T-helper 2 cell (primary cell): Measurements from ENCODE around the gene ERC2.

Source experiments
- DNase-seq, 5 experiments: peaks; one replicate each; pipeline versions ENCODE4 v3.0.0 to v3.0.0-alpha.2; 2012 to 2022

The ERC2 gene

GRCh38 chr3:55654123-55654760 lies 814.0 kb downstream of the ERC2 start:
- peak in 1 of 5 experiments; percentile 64 for DNase-seq

DNA sequence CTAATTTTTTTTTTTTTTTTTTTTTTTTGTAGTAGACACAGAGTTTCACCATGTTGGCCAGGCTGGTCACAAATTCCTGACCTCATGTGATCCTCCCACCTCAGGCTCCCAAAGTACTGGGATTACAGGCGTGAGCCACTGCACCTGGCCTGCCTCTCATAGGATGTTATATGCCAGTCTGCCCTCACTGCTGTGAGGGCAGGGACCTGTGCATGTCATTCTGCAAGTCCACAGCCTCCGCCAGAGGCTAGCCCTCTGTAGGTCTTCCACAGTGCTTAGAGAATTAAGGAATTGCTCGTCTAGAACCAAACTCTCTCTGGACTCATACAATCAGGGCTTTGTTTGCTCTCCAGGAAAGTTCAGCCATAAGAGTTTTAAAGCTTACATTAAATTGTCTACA lies 817.3 kb downstream of the ERC2 start:
- no peak for DNase-seq

GRCh38 chr3:55650011-55650410 lies 818.3 kb downstream of the ERC2 start:
- no peak for DNase-seq

- no peak for DNase-seq
Measured at GRCh38 chr3:55649554-55649953, 818.7 kb downstream of the ERC2 start.

GRCh38 chr3:55648591-55649318 lies 819.5 kb downstream of the ERC2 start:
- no peak for DNase-seq

DNA sequence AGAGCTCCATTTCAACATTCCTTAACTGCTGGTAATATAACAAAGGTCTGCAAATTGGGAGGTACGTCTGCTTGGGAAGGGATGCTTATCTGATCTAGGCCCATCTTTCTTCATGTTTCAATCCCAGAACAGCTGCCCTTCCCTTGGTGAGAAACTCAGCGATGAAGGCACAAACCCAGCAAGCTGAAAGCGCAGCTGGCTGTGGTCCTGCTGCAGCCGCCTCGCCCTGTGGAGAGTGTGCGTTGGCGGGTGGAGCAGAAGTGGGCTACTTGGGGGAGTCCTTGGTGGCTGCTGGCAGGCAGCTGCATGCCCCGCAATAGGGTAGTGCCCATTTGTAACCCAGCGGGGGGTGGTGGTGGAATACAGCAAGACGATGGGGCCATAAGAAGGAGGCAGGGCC lies 820.6 kb downstream of the ERC2 start:
- no peak for DNase-seq

- DNase-seq: no peak
Measured at GRCh38 chr3:55647063-55647462, 821.2 kb downstream of the ERC2 start.

- no peak for DNase-seq
Measured at GRCh38 chr3:55646121-55646520, 822.1 kb downstream of the ERC2 start.

DNA sequence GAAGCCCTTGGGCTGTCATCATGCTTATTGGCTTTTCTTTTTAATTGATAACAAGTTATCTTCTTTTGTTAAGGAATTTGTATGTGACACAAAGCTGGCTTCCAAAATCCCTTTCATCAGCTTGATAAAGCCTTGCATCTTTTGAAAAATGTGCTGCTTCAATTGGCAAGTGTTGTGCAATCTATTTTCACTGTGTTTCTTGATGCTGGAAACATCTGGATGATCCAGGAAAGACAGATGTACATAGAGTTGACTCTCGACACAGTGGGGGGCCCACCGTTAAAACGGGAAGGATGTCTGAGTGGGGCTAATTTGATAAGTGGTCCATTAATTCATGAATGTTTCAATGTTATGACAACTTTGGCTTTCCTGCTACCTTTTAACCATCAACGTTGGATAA lies 822.8 kb downstream of the ERC2 start:
- no peak for DNase-seq

GRCh38 chr3:55643283-55643682 lies 825.0 kb downstream of the ERC2 start:
- no peak for DNase-seq

- no peak for DNase-seq
Measured at GRCh38 chr3:55641964-55642363, 826.3 kb downstream of the ERC2 start.

- peak in 1 of 5 experiments; percentile 11 for DNase-seq
Measured at GRCh38 chr3:55639896-55640765, 828.1 kb downstream of the ERC2 start.

- DNase-seq: no peak
Measured at GRCh38 chr3:55639143-55639542, 829.1 kb downstream of the ERC2 start.

DNA sequence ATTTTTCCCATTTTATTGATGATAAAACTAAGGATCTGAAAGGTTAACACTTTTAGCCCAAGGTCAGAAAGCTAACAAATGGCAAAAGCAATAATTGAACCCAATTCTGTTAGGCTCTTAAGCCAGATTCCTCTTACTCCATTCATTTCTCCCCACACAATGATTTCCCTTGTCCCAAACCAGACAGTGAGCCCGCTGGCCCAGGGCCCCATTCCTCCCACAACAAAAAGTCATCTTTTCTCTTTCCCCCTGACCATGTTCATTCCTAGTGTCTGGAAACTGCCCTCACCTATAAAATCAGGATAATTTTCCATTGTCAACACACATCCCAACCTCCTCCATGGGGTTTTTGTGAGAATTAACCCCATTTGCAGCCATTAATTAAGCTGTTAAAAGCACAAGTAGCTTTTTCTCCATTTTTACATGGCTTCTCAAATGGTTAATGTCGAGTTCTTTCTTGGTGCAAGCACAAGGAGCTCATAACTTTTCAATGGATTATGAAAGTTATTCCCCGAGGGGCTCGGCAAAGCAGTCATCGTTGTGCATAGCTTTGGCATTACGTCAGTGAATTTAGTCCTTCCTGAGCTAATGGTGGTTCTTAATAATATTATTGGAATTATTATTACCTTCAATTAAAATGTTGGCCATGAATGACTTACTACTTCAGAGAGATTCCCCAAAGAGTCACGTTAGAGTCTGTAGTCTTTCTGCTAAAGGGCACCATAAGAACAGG lies 830.2 kb downstream of the ERC2 start:
- DNase-seq: no peak

DNA sequence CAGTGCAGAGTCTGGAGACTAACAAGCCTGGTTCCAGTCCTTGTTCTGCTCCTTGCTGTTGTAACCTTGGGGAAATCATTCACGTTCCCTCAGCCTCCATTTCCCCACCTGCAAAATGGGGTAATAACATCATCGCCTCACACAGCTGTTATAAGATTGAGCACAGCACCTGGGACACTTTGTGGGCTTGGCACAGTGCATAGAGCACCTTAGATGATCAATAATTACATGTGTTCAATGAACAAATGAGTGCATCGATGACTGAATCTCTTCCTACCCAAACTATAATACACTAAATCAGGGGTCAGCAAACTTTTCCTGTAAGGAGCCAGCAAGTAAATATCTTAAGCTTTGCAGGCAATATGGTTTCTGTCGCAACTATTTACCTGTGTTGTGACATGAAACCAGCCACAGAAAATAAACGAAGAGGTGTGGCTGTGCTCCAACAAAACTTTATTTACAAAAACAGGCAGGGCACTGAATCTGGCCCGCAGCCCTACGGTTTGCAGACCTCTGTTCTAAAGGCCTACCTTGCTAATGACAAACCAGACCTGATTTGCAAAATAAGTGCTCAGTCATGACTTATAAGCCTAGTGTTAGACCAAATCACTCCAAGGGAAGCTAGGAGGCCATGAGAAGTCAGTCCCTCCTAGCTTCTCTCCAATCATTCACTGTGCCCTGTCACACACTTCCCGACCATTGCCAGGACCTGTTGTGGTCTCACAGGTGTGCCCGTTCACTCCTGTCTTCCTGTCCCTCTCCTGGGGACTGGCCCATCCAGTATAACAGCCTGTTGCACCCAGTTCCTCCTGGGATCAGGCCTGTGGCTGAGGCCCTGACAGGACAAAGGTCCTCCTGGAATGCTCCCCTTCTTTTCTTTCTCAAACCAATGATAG lies 831.7 kb downstream of the ERC2 start:
- DNase-seq: no peak

GRCh38 chr3:55634345-55634744 lies 833.9 kb downstream of the ERC2 start:
- no peak for DNase-seq

GRCh38 chr3:55633333-55633732 lies 834.9 kb downstream of the ERC2 start:
- no peak for DNase-seq

GRCh38 chr3:55631766-55632331 lies 836.4 kb downstream of the ERC2 start:
- no peak for DNase-seq

DNA sequence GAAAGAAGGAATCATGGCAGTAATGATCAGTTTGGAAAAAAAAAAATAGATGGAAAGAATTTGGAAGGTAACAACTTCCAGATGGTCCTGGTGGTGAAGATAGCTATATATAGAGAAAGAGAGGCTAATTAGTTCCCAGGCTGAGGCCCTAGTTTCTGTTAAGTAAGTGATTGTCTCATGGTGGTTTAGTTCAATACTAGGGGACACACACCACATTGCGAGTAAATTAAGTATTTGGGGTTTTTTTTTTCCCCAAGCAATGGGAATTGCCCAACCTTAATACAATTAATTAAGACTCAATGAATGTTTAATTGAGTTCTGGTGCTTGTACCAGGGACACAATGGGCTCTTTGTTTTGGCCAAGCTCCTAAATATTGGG lies 837.4 kb downstream of the ERC2 start:
- no peak for DNase-seq

- DNase-seq: no peak
Measured at GRCh38 chr3:55630280-55630920, 837.9 kb downstream of the ERC2 start.

- peak in 1 of 5 experiments; percentile 62 for DNase-seq
Measured at GRCh38 chr3:55629432-55629831, 838.8 kb downstream of the ERC2 start.
